Upper lobe of left lung (tissue), 4 donors: Measurements from ENCODE around the gene AFF3.

Experiments used
- EP300 ChIP-seq, 4 donors: sonication (generic); formaldehyde crosslinking; IDR thresholded peaks; one replicate each; pipeline ENCODE4 v1.5.1; 2017; ENCODE audit warnings: antibody characterized with exemption in 4 of 4, control low read depth in 2 of 4
- POLR2A ChIP-seq, 4 donors: fragments of 450-650 bp; IDR thresholded peaks; one replicate each; pipeline ENCODE4 v1.5.1; 2016 to 2017; ENCODE audit warnings: antibody characterized with exemption in 4 of 4, mild to moderate bottlenecking in 2 of 4
- POLR2AphosphoS5 ChIP-seq, 2 donors: sonication (generic); formaldehyde crosslinking; IDR thresholded peaks; one replicate each; pipeline ENCODE4 v1.5.1; 2017; ENCODE audit warnings: antibody characterized with exemption in 2 of 2
- TF ChIP-seq, protein P1 (sequence below), 6 experiments: fragments of 450-650 bp in 4 of 6; fragments of 200-600 bp in 2 of 6; sonication (generic) in 2 of 6; IDR thresholded peaks; one replicate each; pipeline ENCODE4 v1.5.1; 2016 to 2019; ENCODE audit warnings: antibody characterized with exemption in 6 of 6

DNA sequence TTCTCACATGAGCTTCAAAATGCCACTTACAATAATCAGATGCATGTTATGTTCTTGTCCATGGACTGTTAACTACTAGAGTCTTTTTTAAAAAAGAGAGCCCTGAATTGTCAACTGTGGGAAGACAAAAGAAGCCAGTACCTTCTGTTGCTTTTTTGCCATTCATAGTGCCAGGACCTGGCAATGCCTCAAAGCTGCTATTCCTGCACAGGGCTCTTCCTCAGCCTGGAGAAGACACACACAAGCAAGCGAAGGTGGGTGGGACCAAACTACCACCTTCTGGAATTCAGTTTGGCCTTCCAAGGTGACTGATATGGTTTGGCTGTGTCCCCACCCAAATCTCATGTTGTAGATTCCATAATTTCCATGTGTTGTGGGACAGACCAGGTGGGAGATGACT is 160.6 kb downstream of the AFF3 start:
- TF ChIP-seq, protein P1, sequence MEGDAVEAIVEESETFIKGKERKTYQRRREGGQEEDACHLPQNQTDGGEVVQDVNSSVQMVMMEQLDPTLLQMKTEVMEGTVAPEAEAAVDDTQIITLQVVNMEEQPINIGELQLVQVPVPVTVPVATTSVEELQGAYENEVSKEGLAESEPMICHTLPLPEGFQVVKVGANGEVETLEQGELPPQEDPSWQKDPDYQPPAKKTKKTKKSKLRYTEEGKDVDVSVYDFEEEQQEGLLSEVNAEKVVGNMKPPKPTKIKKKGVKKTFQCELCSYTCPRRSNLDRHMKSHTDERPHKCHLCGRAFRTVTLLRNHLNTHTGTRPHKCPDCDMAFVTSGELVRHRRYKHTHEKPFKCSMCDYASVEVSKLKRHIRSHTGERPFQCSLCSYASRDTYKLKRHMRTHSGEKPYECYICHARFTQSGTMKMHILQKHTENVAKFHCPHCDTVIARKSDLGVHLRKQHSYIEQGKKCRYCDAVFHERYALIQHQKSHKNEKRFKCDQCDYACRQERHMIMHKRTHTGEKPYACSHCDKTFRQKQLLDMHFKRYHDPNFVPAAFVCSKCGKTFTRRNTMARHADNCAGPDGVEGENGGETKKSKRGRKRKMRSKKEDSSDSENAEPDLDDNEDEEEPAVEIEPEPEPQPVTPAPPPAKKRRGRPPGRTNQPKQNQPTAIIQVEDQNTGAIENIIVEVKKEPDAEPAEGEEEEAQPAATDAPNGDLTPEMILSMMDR (IDR thresholded peaks at IDR 0.05): no peak
- TF ChIP-seq POLR2AphosphoS5 (IDR thresholded peaks at IDR 0.05) (no peak), EP300 (IDR thresholded peaks at IDR 0.05) (no peak), POLR2A (IDR thresholded peaks at IDR 0.05) (no peak)
